Smooth muscle cell (in vitro differentiated cells): Measurements from ENCODE around the gene DCTD. TPM values are rescaled to one million over a fixed set of nuclear protein-coding genes. Genes with fewer than 3 reads are reported as not detected.
A peak's percentile ranks its signal among the peaks of the same experiment; 100 is the strongest.

Experiments used
- DNase-seq: peaks from one replicate; lab custom pipeline; 2025; ENCODE audit not compliant: unreplicated experiment; lab: John Stamatoyannopoulos, UW
- H2AFZ ChIP-seq: fragments of 200-600 bp; sonication (generic); 2 replicates; pipeline ENCODE4 v1.6.0; 2016; ENCODE audit warnings: antibody characterized with exemption, low read depth, mild to moderate bottlenecking
- H3F3A ChIP-seq: fragments of 200-600 bp; sonication (generic); 2 replicates; pipeline ENCODE4 v1.6.0; 2017; ENCODE audit warnings: antibody characterized with exemption, low read depth
- H3K27ac ChIP-seq: fragments of 200-600 bp; sonication (generic); 2 replicates; pipeline ENCODE4 v1.5.1; 2016; ENCODE audit warnings: low read depth, mild to moderate bottlenecking
- H3K27me3 ChIP-seq: fragments of 200-600 bp; sonication (generic); 2 replicates; pipeline ENCODE4 v1.6.1; 2016; ENCODE audit warnings: low read depth, mild to moderate bottlenecking
- H3K36me3 ChIP-seq: fragments of 200-600 bp; sonication (generic); 2 replicates; pipeline ENCODE4 v1.5.1; 2016; ENCODE audit warnings: low read depth
- H3K4me1 ChIP-seq: fragments of 200-600 bp; sonication (generic); 2 replicates; pipeline ENCODE4 v1.5.1; 2016; ENCODE audit warnings: low read depth
- H3K4me2 ChIP-seq: fragments of 200-600 bp; sonication (generic); 2 replicates; pipeline ENCODE4 v1.6.0; 2016; ENCODE audit warnings: mild to moderate bottlenecking
- H3K4me3 ChIP-seq: fragments of 200-600 bp; sonication (generic); 2 replicates; pipeline ENCODE4 v1.5.1; 2016; ENCODE audit warnings: mild to moderate bottlenecking
- H3K79me2 ChIP-seq: fragments of 200-600 bp; sonication (generic); 2 replicates; pipeline ENCODE4 v1.6.0; 2016; ENCODE audit warnings: low read depth, mild to moderate bottlenecking
- H3K9ac ChIP-seq: fragments of 200-600 bp; sonication (generic); 2 replicates; pipeline ENCODE4 v1.6.0; 2016; ENCODE audit warnings: low read depth
- H3K9me3 ChIP-seq: fragments of 200-600 bp; sonication (generic); replicated peaks from 2 replicates; pipeline ENCODE4 v1.5.1; 2016; ENCODE audit warnings: low read depth
- H4K20me1 ChIP-seq: fragments of 200-600 bp; sonication (generic); 2 replicates; pipeline ENCODE4 v1.6.0; 2016; ENCODE audit warnings: low read depth
- CTCF ChIP-seq: fragments of 200-600 bp; sonication (generic); IDR thresholded peaks from 2 replicates; pipeline ENCODE4 v1.5.1; 2017; ENCODE audit warnings: borderline replicate concordance, mild to moderate bottlenecking, antibody characterized with exemption; ENCODE audit not compliant: insufficient read depth, poor library complexity, severe bottlenecking
- WGBS: methylation state at CpG from one replicate; pipeline ENCODE4 v1.1.7; 2016; ENCODE audit warnings: low lambda C conversion rate; 5-methylcytosine and 5-hydroxymethylcytosine counted together
- polyA plus RNA-seq: library from polyadenylated mRNA; unstranded; fragments of >200 nt; fragmentation: Nextera tagmentation; extraction: Ambion mirVana; gene quantifications from 2 replicates; pipeline ENCODE4 v1.2.1, GENCODE V29; 2016
- total RNA-seq: library from RNA; depleted of rRNA; stranded (reverse); fragments of >200 nt; gene quantifications from 2 replicates; pipeline ENCODE4 v1.2.3, GENCODE V29; 2014

DCTD gene
- total and polyA plus RNA-seq, 2 experiments from 2014 or later = 84.4 to 85.3 TPM

GRCh38 chr4:182930889-182931288 is 13.7 kb upstream of the DCTD start:
- 94% methylated on average over 6 of the region's 6 CpGs for WGBS
- Histone ChIP-seq H3K4me1 (no peaks in the 10 kb centered on the region), H2AFZ (no peak overlapping the region)

GRCh38 chr4:182929296-182929695 is 12.1 kb upstream of the DCTD start:
- Histone ChIP-seq H3K9ac (no peak overlapping the region), H3K27ac (peak overlapping the region; percentile 85), H3K36me3 (no peaks in the 10 kb centered on the region), H2AFZ (no peak overlapping the region), H3K4me1 (no peaks in the 10 kb centered on the region), H3K79me2 (no peaks in the 10 kb centered on the region), H4K20me1 (no peaks in the 10 kb centered on the region), H3K4me2 (no peak overlapping the region), H3F3A (peaks cover 9% of the 10 kb centered on the region), H3K4me3 (no peak overlapping the region), H3K9me3 (no peaks in the 10 kb centered on the region), H3K27me3 (no peaks in the 10 kb centered on the region)
- no peak for DNase-seq
- 14% methylated on average over 3 of the region's 3 CpGs for WGBS
- TF ChIP-seq CTCF = no peak

More at GRCh38 chr4:182930889-182931288, 13.7 kb upstream of the DCTD start:
- Histone ChIP-seq H3F3A (no peaks in the 10 kb centered on the region), H3K9ac (no peak overlapping the region), H3K27me3 (no peaks in the 10 kb centered on the region), H3K9me3 (no peaks in the 10 kb centered on the region), H4K20me1 (no peaks in the 10 kb centered on the region), H3K27ac (no peak overlapping the region), H3K4me3 (no peak overlapping the region), H3K4me2 (no peak overlapping the region), H3K79me2 (no peaks in the 10 kb centered on the region), H3K36me3 (no peaks in the 10 kb centered on the region)
- no peak for TF ChIP-seq CTCF
- DNase-seq = no peak

GRCh38 chr4:182928061-182928460 is 10.9 kb upstream of the DCTD start:
- H3K27ac ChIP-seq = no peak overlapping the region

More at GRCh38 chr4:182928061-182928460, 10.9 kb upstream of the DCTD start:
- no peak overlapping the region for H3K9ac ChIP-seq
- WGBS = 68% methylated on average over 3 of the region's 3 CpGs
- TF ChIP-seq CTCF = peak; percentile 28
- no peaks in the 10 kb centered on the region for H3K79me2 ChIP-seq
- no peak overlapping the region for H3K4me3 ChIP-seq
- H3K27me3 ChIP-seq = no peaks in the 10 kb centered on the region
- peaks cover 9% of the 10 kb centered on the region for H3F3A ChIP-seq
- no peak for DNase-seq
- no peaks in the 10 kb centered on the region for H3K9me3 ChIP-seq
- no peak overlapping the region for H2AFZ ChIP-seq
- H3K36me3 ChIP-seq = no peaks in the 10 kb centered on the region
- H3K4me2 ChIP-seq = no peak overlapping the region
- H4K20me1 ChIP-seq = no peaks in the 10 kb centered on the region
- no peaks in the 10 kb centered on the region for H3K4me1 ChIP-seq
